A172 (cell line): ENCODE results near the gene PKD1L1. TPM values are rescaled to one million over a fixed set of nuclear protein-coding genes. Genes with fewer than 3 reads are reported as not detected.
"Not testable (repeated sequence)": the region's sequence is repeated elsewhere in the genome, so short reads cannot be mapped to it uniquely, and the experiment has no call there.

Experiments used
- DNase-seq: peaks from one replicate; pipeline ENCODE4 v3.0.0-alpha.2; 2015; ENCODE audit warnings: low spot score
- total RNA-seq: library from RNA; depleted of rRNA; stranded (reverse); fragments of >200 nt; shearing (Covaris generic); gene quantifications from 2 replicates; pipeline ENCODE4 v1.2.3, GENCODE V29; 2014

The PKD1L1 gene
- total RNA-seq, 1 experiment from 2014 or later, result not detected

DNA sequence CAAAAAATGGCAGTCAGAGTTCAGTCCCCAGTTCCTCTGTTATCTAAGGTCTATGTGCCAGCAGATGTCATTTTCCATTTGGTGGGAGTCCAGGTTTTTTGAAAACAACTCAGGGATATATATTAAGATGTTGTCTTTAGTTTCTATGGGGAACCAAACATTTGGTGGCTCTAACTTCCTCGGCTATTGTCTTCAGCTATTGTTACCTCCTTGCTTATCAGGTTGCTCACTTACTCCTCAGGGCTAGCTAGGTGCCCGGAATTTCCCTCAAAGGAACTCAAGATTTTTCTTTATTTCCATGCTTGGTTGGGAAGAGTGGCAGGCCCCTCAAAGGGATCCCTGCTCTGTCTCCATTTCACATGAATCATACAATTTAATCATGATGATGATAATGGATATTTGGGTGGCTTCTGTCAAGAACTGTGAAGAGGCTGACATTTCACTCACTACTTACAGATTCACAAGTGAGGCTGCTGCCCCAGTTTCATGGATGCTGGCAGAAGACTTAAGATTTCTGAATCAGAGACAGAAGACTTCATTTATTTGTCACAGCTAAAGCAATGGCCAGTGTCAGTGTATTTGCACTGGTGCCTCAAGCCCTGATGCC, 182.8 kb downstream of the PKD1L1 start:
- no peak for DNase-seq

DNA sequence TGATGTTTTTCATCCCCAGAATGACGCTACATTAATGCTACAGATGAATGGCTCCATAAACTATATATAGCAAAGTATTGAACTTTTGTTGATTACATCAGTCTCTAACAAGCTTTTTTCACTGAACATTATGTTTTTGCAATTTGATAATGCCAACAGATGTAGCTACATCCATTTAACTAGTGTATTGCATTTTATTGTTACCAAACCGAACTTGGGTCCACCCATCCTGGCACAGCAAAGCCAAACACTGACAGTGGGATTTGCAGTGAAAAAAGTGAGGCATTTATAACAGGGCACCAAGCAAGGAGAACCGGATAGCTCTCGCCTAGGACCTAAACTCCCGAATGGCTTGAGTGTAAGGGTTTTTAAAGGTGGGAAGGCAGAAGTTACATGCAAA, 183.5 kb downstream of the PKD1L1 start:
- no peak for DNase-seq

DNA sequence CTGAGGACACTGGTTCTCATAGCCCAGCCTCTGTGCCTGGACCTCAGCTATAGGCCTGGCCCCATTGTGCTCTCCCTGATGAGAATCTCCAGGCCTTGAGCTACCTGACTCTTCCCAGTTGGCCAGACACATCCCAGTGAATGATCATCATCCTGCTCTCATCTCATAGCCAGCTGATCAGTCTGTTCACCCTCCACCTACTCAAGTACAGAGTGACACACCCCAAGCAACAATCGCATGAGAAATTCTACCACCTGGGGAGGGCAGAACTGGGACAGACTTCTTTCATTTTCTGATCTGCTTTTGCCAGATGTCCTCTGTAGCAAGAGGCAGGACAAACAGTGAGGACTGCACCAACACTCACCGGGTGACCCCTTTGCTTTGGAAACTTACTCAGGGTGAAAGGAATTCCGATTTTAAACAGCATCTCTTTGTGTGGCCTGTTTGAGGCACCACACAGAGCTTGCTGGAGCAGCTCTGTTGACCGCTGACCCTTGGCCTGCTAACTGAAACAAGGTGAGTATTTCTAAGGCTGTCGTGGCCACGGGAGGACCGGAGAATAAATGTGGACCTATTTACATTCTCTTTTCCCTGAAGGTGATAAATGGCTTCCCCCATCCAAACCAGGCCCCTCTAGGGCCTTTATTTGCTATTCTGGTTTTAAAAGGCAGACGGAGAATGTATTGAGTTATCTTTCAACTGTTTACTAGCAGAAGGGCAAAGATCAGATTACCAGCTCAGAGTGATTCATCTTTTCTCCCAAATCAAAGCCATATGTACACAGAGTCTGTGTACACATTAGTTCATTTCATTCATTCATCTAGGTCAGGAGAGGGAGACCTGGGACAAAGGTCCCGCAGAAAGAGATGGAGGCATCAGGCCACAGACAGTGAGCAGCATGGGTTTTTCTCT, 184.9 kb downstream of the PKD1L1 start:
- DNase-seq, result peak; percentile 92

DNA sequence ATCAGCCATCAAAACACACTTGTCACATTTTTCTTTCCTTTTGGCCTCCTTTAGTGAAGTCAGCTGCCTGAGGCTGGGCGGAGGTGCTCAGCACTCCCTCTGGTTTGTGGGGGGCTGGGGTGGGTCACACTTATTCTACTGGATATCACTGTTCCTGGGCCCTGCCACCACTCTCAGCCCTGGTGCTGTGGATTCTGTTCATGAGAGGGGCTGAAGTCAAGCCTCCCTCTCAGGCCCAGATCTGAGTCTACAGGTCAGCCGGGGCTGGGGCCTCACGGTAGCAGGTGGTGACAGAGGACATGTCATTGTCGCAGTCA, 185.6 kb downstream of the PKD1L1 start:
- DNase-seq, result no peak

DNA sequence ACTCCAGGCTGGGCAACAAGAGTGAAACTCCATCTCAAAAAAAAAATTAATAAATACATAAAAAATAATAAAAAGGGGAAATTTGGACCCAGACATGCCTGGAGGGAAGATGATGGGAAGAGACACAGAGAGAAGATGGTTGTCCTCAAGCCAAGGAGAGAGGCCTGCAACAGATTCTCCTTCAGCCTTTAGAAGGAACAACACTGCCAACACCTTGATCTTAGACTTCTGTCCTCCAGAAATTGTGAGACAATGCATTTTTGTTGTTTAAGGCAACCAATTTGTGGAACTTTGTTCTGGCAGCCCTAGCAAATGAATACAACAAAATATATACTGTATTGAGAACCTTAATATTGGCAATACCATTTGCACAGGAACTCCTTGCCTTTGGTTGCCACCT, 186.1 kb downstream of the PKD1L1 start:
- DNase-seq, result no peak

DNA sequence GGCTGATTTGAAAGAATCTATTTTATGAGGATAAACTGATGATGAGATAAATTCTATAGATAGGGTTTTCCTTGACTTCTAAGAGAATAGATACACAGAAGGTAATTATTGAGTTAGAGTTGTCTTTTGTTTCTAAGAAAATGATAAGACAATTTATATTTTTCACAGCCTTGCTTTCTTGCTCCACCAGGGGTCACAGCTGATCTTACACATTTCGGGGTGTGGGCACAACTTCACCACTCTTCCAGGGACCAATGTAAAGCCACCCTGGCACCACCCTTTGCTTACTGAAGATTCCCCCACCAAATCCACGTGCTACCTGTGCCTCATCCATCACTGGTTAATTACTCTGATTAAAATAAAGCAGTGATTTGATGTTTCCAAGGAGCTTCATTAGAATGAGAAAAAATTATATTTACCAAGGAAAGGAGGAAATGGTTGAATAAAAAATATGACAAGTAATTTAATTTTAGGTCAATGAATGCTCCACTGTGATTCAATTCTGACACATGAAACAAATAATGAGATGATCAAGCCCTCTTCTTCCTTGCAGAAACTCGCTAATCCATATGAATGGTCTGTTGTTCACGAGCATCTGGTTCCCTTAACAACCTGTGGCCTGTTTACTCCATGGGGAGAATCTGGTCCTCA, 189.1 kb downstream of the PKD1L1 start:
- no peak for DNase-seq

DNA sequence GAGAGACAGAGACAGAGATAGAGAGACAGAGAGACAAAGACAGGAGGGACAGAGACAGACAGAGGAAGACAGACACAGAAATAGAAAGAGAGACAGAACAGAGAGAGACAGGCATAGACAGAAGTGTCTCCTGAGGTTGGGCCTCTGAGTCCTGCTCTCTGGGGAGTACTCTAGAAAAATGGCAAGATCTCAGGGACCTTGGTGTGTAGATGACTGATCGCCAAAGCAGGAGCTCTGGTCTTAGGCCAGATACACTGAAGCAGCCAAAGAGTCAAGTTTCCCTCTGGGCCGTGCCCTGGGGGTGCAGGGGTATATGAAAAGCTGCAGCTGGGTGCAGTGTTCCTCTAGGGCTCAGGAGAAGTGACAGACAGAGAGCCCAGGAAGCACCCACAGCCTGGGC, 189.7 kb downstream of the PKD1L1 start:
- no peak for DNase-seq

DNA sequence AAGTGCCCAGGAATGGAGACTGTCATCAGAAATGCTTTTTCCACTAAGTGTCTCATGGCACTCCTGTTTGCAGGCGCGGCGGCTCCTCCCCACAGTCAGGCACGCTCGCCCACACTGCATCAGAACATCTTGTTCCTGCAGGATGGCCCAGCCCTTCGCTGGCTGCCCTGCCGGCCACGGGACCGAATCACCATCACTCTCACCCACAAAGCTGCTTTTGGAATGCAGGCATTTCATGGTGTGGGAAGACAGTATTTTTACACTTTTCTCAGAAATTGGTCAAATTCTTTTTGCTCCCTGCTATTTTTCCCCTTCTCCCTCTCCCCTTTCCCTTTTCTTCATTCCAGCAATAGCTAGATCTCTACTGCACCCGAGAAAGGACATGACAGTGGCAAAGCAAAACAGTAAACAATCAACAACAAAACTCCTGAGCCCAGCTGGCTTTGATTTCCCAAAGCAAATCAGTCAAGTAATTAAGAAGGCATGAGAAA, 190.3 kb downstream of the PKD1L1 start:
- DNase-seq, result peak; percentile 53

DNA sequence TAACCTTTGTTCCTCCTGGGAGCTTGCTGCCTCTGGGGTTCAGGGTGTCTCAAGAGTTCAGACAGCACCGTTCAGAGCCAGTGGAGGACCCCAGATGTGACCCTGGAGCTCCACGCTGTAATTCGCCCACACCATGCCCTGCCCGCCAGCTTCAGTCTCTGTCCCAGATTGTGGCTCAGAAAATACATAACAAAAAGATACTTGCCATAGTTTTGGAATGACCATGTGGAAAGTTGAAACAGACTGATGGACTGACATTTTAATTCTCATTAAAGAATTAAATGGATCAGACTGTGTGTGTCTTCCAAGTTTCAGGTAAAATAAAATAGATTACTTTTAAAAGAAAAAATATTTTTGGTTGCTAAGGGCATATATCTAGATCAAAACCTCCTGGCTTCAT, 191.6 kb downstream of the PKD1L1 start:
- no peak for DNase-seq

DNA sequence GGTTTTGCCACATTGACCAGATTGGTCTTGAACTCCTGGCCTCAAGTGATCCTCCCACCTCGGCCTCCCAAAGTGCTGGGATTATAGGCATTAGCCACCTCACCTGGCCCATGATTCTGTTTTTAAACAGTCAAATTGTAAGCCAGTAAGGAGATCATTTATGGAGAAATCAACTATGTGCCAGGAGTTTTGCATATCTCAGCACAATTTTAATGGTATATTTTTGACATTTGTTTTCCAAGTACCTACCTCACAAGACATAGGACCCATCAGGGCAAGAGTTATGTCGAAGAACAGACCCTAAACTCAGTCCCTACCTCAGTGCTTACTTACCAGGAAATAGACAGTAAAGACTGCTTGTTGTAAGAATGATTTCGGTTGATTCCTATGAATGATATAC, 193.0 kb downstream of the PKD1L1 start:
- DNase-seq, result no peak

DNA sequence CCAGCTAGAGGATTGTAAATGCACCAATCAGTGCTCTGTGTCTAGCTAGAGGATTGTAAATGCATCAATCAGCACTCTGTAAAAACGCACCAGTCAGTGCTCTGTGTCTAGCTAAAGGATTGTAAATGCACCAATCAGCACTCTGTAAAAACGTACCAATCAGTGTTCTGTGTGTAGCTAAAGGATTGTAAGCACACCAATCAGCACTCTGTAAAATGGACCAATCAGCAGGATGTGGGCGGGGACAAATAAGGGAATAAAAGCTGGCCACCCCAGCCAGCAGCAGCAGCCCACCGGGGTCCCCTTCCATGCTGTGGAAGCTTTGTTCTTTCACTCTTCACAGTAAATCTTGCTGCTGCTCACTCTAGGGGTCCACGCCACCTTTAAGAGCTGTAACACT, 196.5 kb downstream of the PKD1L1 start:
- DNase-seq, result not testable (repeated sequence)

DNA sequence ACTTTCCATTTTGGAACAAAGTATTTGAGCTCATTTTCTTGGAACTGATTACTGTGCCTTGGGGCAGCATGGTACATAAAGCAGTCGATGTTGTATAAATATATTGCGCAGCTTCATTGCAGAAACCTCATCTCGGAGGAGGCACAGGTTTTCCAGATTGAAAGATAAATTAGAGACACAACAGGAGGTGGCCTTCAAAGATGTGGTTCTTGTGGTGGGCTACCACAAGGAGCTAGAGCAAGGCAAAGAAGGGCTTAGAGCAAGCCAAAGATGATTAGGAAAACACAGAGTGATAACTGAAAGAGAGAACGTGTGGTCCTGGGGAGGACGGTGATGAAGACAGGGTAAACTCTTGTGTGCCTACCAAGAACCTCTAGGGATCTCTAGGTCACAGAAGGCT, 197.2 kb downstream of the PKD1L1 start:
- no peak for DNase-seq

DNA sequence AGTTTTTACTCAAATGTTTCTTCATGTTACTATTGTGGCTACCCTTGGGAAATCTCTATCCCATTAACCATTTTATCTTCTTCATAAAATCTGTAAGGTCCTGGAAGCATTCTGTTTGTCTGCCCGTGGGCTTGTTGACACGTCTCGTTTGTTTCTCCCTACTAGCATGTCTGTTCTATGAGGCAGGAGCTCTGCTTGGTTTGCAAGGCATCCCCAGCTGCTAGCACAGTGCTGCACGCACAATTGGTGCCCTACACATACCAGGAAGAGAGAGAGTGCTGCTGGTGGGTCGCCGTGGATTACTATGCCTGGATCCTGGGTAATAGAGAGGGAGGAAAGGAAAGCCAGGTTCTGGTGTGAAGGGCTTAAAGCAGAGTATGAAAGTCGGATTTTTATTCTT, 200.2 kb downstream of the PKD1L1 start:
- DNase-seq, result no peak

DNA sequence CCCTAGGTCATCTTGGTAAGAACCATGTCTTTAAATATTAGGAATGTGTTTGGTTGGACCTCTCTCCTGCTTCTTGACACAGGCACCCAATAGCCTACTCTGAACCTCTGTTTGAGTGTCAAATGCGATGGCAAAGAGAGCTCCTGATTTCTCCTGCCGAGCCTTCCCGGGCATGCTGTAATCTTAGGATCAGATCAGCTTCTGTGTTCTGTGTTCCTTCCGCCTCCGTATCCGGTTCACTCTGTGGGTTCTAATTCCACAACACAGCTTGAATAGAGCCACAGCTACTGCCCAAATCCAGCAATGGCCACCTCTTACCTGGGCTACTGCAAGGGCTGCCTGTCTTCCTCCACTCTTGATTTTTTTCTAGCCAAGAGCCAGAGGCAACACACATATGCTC, 201.1 kb downstream of the PKD1L1 start:
- no peak for DNase-seq

DNA sequence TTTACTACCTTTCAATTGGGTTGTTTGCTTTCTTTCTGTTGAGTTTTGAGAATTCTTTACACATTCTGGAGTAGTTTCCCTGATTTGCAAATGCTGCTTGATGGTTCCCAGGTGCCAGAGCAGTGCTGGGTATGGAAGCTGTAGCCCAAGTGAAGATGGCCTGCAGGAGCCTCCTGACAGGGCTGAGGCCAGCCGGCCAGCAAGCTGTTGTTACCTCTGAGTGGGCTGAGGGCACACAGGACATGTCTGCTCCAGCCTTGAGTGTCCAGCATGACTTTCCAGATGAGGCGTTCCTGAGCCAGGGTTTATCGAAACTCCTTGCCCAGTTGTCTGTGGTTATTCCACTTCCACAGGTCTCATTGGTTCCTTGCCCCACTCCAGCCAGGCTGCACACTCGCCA, 201.8 kb downstream of the PKD1L1 start:
- DNase-seq, result no peak

DNA sequence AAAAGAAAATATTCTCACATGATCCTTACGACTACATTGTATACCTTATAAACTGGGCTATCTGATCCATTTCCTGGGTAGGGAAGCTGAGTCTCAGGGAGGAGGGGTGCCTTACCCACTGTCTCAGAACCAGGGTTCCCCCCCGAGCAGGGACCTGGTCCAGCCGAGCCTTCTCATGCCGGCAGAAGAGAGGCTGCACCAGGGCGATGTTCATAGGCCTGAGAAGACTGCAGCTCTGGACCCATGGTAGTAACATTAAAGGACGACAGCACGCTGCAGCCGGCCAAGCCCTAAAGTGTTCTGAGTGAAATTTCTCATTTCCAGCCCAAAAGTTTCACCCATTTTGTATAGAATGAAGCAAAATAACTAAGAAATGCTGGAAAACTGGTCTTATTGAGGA, 203.4 kb downstream of the PKD1L1 start:
- DNase-seq, result no peak

DNA sequence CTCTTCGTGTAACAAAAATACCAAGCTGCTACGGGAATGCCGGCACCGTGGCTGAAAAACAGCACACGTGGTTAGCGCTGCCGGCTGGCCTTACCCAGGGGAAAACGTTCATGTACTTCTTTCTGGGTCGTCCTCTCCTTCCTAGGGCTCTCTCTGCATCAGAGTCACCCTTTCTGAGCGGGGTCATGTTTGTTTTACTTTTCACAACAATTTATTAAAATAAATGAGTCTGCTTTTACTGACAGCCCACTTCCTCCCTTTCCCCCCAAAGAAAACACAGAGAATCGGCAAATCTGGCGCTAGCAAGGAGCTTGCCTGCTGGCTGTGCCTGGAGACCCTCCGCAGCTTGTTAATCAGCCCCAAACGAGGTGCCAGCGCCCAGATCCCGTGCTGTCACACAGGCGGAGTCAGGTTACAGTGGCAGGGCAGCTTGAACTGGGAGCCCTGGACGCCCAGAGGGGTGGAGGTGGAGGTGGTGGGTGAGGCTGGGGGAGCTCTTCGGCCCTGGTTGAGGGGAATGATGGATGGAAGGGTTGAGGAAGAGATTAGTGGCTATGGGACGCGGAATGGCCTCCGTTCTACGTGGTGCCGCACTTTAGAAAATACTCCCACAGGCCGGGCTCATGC, 204.2 kb downstream of the PKD1L1 start:
- no peak for DNase-seq

DNA sequence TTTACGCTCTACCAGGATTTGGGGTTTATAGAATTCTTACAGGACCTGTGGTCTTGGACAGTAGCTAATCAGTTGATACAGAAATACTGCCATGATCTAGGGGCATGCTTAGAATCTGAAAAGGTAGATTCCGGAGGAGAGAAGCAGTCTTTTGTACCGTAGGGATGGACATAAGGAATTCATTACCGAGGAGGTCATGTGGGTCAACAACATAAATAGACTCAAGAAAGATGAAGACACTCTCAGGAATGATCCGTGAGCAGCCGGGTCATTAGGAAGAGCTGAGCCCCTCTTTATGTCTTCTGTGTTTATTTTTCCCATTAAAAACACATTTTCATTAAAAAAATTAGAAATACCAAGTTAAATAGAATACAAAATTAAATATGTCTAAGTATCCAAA, 206.3 kb downstream of the PKD1L1 start:
- DNase-seq, result no peak

DNA sequence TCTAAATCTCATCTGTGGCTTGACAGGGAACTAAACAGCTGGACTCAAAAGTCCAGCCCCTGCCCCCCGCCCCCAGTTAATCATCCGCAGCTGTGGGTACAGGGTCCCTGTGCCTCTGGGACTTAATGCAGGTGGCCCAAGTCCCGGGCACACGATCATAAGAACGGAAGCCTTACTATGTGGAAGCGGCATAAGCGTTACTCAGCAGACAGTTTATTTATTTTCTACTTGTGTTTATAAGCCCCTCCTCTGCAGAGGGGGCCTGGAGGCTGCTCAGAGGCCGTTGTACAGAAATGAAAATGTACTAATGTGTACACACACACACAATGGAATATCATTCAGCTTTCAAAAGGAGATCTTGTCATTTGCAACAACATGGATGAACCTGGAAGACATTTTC, 208.4 kb downstream of the PKD1L1 start:
- DNase-seq, result no peak

DNA sequence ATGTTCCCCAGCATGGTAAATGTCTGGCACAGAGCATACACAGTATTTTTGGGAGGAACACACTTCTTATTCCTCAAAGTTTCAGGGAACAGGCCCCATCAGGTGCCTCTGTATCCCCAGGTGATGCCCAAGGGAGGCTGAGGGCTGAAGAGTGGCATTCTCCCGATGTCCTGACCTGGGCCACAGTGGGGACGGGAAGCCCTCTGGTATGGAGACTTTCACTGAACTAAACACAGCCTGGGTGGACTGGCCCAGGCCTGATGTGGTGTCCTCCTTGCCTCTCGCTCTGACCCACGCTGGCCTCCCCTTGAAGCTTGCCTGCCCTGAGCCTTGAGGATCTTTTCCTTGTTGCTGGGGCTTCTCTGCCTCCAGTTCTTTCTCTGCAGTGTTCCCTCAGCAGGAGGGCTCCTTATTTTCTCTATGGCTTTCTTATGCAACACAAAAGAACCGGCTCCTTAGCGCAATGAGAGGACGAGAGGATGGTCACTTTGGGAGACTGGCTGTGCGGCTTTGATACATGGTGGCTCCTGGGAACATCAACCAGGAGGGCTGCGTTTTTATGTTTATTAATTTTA, 208.9 kb downstream of the PKD1L1 start:
- DNase-seq, result no peak

DNA sequence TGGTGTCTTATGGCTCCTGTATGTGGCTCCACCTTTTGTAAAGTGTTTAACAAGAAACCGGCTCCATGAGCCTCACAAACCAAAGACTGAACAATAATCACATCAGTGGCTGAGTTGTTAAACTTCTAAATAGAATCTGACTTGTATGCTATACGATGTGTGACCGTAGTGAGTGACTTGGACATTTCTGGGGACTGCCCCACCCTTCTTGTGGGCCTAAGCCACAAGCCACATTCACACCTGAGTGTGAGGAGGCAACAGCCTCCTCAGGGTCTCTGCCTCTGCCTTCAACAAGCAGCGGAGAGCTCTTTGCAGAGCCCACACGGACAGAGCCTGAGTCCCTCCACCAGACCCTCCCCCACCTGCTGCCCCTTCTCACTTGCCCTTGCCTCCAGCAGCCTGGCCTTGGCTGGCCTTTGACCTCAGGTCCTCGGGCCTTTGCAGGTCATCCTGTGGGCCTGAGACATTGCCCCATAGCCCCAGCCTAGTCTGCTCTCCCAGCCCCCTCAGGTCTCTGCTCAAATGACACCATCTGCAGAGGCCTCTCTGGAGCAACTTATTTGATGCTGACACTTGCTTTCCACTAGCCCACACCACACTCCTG, 209.6 kb downstream of the PKD1L1 start:
- no peak for DNase-seq

DNA sequence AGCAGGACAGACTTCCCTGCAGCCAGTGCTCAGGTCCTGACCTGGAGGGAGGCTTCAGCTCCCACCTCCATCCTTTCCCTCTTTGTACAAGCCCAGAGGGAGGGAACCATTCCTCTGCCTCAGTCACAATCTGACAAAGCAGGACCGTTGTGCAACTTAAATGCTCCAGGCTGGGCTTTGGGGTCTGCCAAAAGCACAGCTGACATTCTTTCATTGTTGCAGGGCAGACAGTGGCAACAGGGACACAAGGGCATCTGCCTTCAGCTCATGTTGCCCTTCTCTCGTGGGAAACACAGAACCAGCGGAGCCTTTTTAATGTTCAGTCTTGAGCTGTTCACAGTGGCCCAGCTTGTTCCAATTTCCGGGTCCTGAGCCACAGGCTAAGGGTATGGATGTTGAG, 210.7 kb downstream of the PKD1L1 start:
- no peak for DNase-seq
